Adipose tissue (tissue), 3 donors: ENCODE data around the gene PDCD1. TPM values are rescaled to one million over a fixed set of nuclear protein-coding genes. Genes with fewer than 3 reads are reported as not detected.

Experiments
- polyA plus RNA-seq, 3 donors: library from polyadenylated mRNA; stranded (reverse); fragments of 200-250 nt; gene quantifications; one replicate each; pipeline ENCODE4 v1.2.3, GENCODE V29; 2013
- donor health status: healthy with polysubstance abuse.
- donor health status: Bipolar disorder and iron deficiency.
- donor health status: healthy.

Gene PDCD1
- polyA plus RNA-seq, 3 donors = 0.07 to 0.73 (median 0.45) TPM

Other genes with a start within 250 kb of the PDCD1 start
- gene THAP4, start 221.7 kb downstream of the PDCD1 start, polyA plus RNA-seq = 10 to 100 TPM; 38.4 to 51.2 (median 41.2) TPM
- 10 to 100 TPM; 29.5 to 48.2 (median 43.3) TPM for gene ATG4B, start 221.2 kb downstream of the PDCD1 start, polyA plus RNA-seq
- 10 to 100 TPM in 2 of 3 donors, 1 to 10 TPM in 1; 9.7 to 21.8 (median 17.8) TPM for gene DTYMK, start 172.1 kb downstream of the PDCD1 start, polyA plus RNA-seq
- 10 to 100 TPM; 21.2 to 35.9 (median 31.4) TPM for gene ING5, start 156.9 kb downstream of the PDCD1 start, polyA plus RNA-seq
- 10 to 100 TPM; 17.8 to 29.7 (median 29.4) TPM for gene D2HGDH, start 124.3 kb downstream of the PDCD1 start, polyA plus RNA-seq
- under 1 TPM in 1 of 3 donors, not detected in 2; 0.09 TPM for gene GAL3ST2, start 82.1 kb downstream of the PDCD1 start, polyA plus RNA-seq
- under 1 TPM; 0.05 to 0.74 (median 0.67) TPM for gene NEU4, start 49.7 kb downstream of the PDCD1 start, polyA plus RNA-seq
- under 1 TPM in 1 of 3 donors, not detected in 2; 0.10 TPM for gene RTP5, start 10.8 kb upstream of the PDCD1 start, polyA plus RNA-seq